Airway epithelial cell (primary cell): ENCODE measurements around the gene MYMK. TPM values are rescaled to one million over a fixed set of nuclear protein-coding genes. Genes with fewer than 3 reads are reported as not detected.

Source experiments
- total RNA-seq: library from RNA; depleted of rRNA; stranded (reverse); fragments of >200 nt; gene quantifications from 2 replicates; pipeline ENCODE4 v1.2.3, GENCODE V29; 2015

The MYMK gene
- total RNA-seq, result not detected in 2 replicates

GRCh38 chr9:133524679-133525228 is at the start of gene MYMK:
MYMK (minus strand) TSS chr9:133524959; CDS start chr9:133524844, 115 bp downstream.

GRCh38 chr9:133534346-133535291 is 9.9 kb upstream of the MYMK start, which contains the start of gene ADAMTSL2:
ADAMTSL2 (plus strand) TSS chr9:133534704; CDS start chr9:133536713, 2,009 bp downstream.

GRCh38 chr9:133478851-133479711 is 45.7 kb downstream of the MYMK start, which contains the start of gene SLC2A6:
SLC2A6 (minus strand) TSS chr9:133479099; CDS start chr9:133479059, 40 bp downstream.

Other genes with a start within 250 kb of the MYMK start
- 0.42 and 0.71 TPM in 2 replicates for gene ABO, start 249.8 kb downstream of the MYMK start, total RNA-seq
- 22.1 and 24.1 TPM in 2 replicates for gene SURF6, start 188.8 kb downstream of the MYMK start, total RNA-seq
- 18.7 and 22.9 TPM in 2 replicates for gene MED22, start 176.8 kb downstream of the MYMK start, total RNA-seq
- gene RPL7A, start 176.7 kb downstream of the MYMK start, total RNA-seq, result 3,025 and 3,439 TPM in 2 replicates
- 26.6 and 37.2 TPM in 2 replicates for gene SURF1, start 168.5 kb downstream of the MYMK start, total RNA-seq
- gene SURF2, start 168.4 kb downstream of the MYMK start, total RNA-seq, result 25.5 and 42.5 TPM in 2 replicates
- 148 and 215 TPM in 2 replicates for gene SURF4, start 148.9 kb downstream of the MYMK start, total RNA-seq
- gene STKLD1, start 148.6 kb downstream of the MYMK start, total RNA-seq, result 0.79 TPM in 1 of 2 replicates, not detected in the other
- gene REXO4, start 106.9 kb downstream of the MYMK start, total RNA-seq, result 26.4 and 29.1 TPM in 2 replicates
- gene ADAMTS13, start 102.6 kb downstream of the MYMK start, total RNA-seq, result 0.56 and 1.6 TPM in 2 replicates
- gene CACFD1, start 65.0 kb downstream of the MYMK start, total RNA-seq, result 5.7 and 8.6 TPM in 2 replicates
- gene SLC2A6, start 45.9 kb downstream of the MYMK start, total RNA-seq, result 15.5 and 19.6 TPM in 2 replicates
- not detected in 2 replicates for gene ADAMTSL2, start 9.7 kb upstream of the MYMK start, total RNA-seq
- not detected in 2 replicates for gene FAM163B, start 84.4 kb upstream of the MYMK start, total RNA-seq
- not detected in 2 replicates for gene DBH, start 111.4 kb upstream of the MYMK start, total RNA-seq
- gene SARDH, start 213.4 kb upstream of the MYMK start, total RNA-seq, result 0.21 and 0.79 TPM in 2 replicates